ENCODE measurements around the gene SLC10A4. TPM values are rescaled to one million over a fixed set of nuclear protein-coding genes. Genes with fewer than 3 reads are reported as not detected.

SLC10A4 gene
- total and polyA plus RNA-seq, 4 donors: 4.4 to 8.3 (median 6.9) TPM

- H3K27me3 ChIP-seq (ENCODE audit: control insufficient read depth, insufficient read depth, low read length): no peaks in the 10 kb centered on the region
- no peak overlapping the region for H3K4me3 ChIP-seq (ENCODE audit: low read depth, low read length)
- H3K9me3 ChIP-seq (ENCODE audit: control insufficient read depth, insufficient read depth, low read length): peaks cover 2% of the 10 kb centered on the region
- no peak overlapping the region for H3K27ac ChIP-seq (ENCODE audit: low read depth, low read length)
- H3K36me3 ChIP-seq (ENCODE audit: control insufficient read depth, insufficient read depth, low read length): no peaks in the 10 kb centered on the region
- DNase-seq (ENCODE audit: low read depth in 4 of 6, low spot score in 6 of 6): no peak
- no peaks in the 10 kb centered on the region for H3K4me1 ChIP-seq (ENCODE audit: control insufficient read depth, insufficient read depth, low read length)
Observed at GRCh38 chr4:48461000-48461399, 22.1 kb upstream of the SLC10A4 start.

- peak in 1 of 6 donors; percentile 42 for DNase-seq (ENCODE audit: low read depth in 4 of 6, low spot score in 6 of 6)
- Histone ChIP-seq H3K4me1 (ENCODE audit: control insufficient read depth, insufficient read depth, low read length) (no peaks in the 10 kb centered on the region), H3K4me3 (ENCODE audit: low read depth, low read length) (no peak overlapping the region), H3K27ac (ENCODE audit: low read depth, low read length) (no peak overlapping the region), H3K9me3 (ENCODE audit: control insufficient read depth, insufficient read depth, low read length) (no peaks in the 10 kb centered on the region), H3K36me3 (ENCODE audit: control insufficient read depth, insufficient read depth, low read length) (no peaks in the 10 kb centered on the region), H3K27me3 (ENCODE audit: control insufficient read depth, insufficient read depth, low read length) (no peaks in the 10 kb centered on the region)
- 60% methylated on average over 1 of the region's 5 CpGs for WGBS (ENCODE audit: insufficient coverage)
Observed at GRCh38 chr4:48462363-48462762, 20.8 kb upstream of the SLC10A4 start.

GRCh38 chr4:48467442-48467841 is 15.7 kb upstream of the SLC10A4 start:
- Histone ChIP-seq H3K9me3 (ENCODE audit: control insufficient read depth, insufficient read depth, low read length) (no peaks in the 10 kb centered on the region), H3K27ac (ENCODE audit: low read depth, low read length) (no peak overlapping the region), H3K27me3 (ENCODE audit: control insufficient read depth, insufficient read depth, low read length) (no peaks in the 10 kb centered on the region), H3K4me1 (ENCODE audit: control insufficient read depth, insufficient read depth, low read length) (no peaks in the 10 kb centered on the region), H3K4me3 (ENCODE audit: low read depth, low read length) (no peak overlapping the region), H3K36me3 (ENCODE audit: control insufficient read depth, insufficient read depth, low read length) (no peaks in the 10 kb centered on the region)
- no peak for DNase-seq (ENCODE audit: low read depth in 4 of 6, low spot score in 6 of 6)
- no CpG with 5 or more reads among the region's 2 CpGs for WGBS (ENCODE audit: insufficient coverage)

- 87% methylated on average over 1 of the region's 5 CpGs for WGBS (ENCODE audit: insufficient coverage)
- Histone ChIP-seq H3K27me3 (ENCODE audit: control insufficient read depth, insufficient read depth, low read length) (no peaks in the 10 kb centered on the region), H3K4me3 (ENCODE audit: low read depth, low read length) (no peak overlapping the region), H3K27ac (ENCODE audit: low read depth, low read length) (no peak overlapping the region), H3K36me3 (ENCODE audit: control insufficient read depth, insufficient read depth, low read length) (no peaks in the 10 kb centered on the region), H3K4me1 (ENCODE audit: control insufficient read depth, insufficient read depth, low read length) (no peaks in the 10 kb centered on the region), H3K9me3 (ENCODE audit: control insufficient read depth, insufficient read depth, low read length) (no peaks in the 10 kb centered on the region)
- no peak for DNase-seq (ENCODE audit: low read depth in 4 of 6, low spot score in 6 of 6)
Observed at GRCh38 chr4:48467891-48468290, 15.3 kb upstream of the SLC10A4 start.

- WGBS (ENCODE audit: insufficient coverage): no CpG with 5 or more reads among the region's 1 CpG
- Histone ChIP-seq H3K9me3 (ENCODE audit: control insufficient read depth, insufficient read depth, low read length) (no peaks in the 10 kb centered on the region), H3K27ac (ENCODE audit: low read depth, low read length) (no peak overlapping the region), H3K27me3 (ENCODE audit: control insufficient read depth, insufficient read depth, low read length) (no peaks in the 10 kb centered on the region), H3K4me3 (ENCODE audit: low read depth, low read length) (no peak overlapping the region), H3K4me1 (ENCODE audit: control insufficient read depth, insufficient read depth, low read length) (no peaks in the 10 kb centered on the region), H3K36me3 (ENCODE audit: control insufficient read depth, insufficient read depth, low read length) (no peaks in the 10 kb centered on the region)
- peak in 1 of 6 donors; percentile 67 for DNase-seq (ENCODE audit: low read depth in 4 of 6, low spot score in 6 of 6)
Observed at GRCh38 chr4:48470137-48470536, 13.0 kb upstream of the SLC10A4 start.

- no CpG with 5 or more reads among the region's 2 CpGs for WGBS (ENCODE audit: insufficient coverage)
- Histone ChIP-seq H3K4me1 (ENCODE audit: control insufficient read depth, insufficient read depth, low read length) (no peaks in the 10 kb centered on the region), H3K36me3 (ENCODE audit: control insufficient read depth, insufficient read depth, low read length) (no peaks in the 10 kb centered on the region), H3K4me3 (ENCODE audit: low read depth, low read length) (no peak overlapping the region), H3K27me3 (ENCODE audit: control insufficient read depth, insufficient read depth, low read length) (no peaks in the 10 kb centered on the region), H3K9me3 (ENCODE audit: control insufficient read depth, insufficient read depth, low read length) (no peaks in the 10 kb centered on the region), H3K27ac (ENCODE audit: low read depth, low read length) (no peak overlapping the region)
- DNase-seq (ENCODE audit: low read depth in 4 of 6, low spot score in 6 of 6): peak in 3 of 6 donors; percentile 29 to 91 (median 49)
Observed at GRCh38 chr4:48470570-48470969, 12.6 kb upstream of the SLC10A4 start.

GRCh38 chr4:48472794-48473193 is 10.3 kb upstream of the SLC10A4 start:
- no peaks in the 10 kb centered on the region for H3K9me3 ChIP-seq (ENCODE audit: control insufficient read depth, insufficient read depth, low read length)
- H3K27ac ChIP-seq (ENCODE audit: low read depth, low read length): no peak overlapping the region
- no peaks in the 10 kb centered on the region for H3K27me3 ChIP-seq (ENCODE audit: control insufficient read depth, insufficient read depth, low read length)
- no peaks in the 10 kb centered on the region for H3K36me3 ChIP-seq (ENCODE audit: control insufficient read depth, insufficient read depth, low read length)
- H3K4me3 ChIP-seq (ENCODE audit: low read depth, low read length): no peak overlapping the region
- no peaks in the 10 kb centered on the region for H3K4me1 ChIP-seq (ENCODE audit: control insufficient read depth, insufficient read depth, low read length)
- no peak for DNase-seq (ENCODE audit: low read depth in 4 of 6, low spot score in 6 of 6)
- no CpG with 5 or more reads among the region's 1 CpG for WGBS (ENCODE audit: insufficient coverage)

- 95% methylated on average over 6 of the region's 6 CpGs for WGBS (ENCODE audit: insufficient coverage)
- H3K27ac ChIP-seq (ENCODE audit: low read depth, low read length): no peak overlapping the region
- H3K27me3 ChIP-seq (ENCODE audit: control insufficient read depth, insufficient read depth, low read length): peaks cover under 1% of the 10 kb centered on the region
- no peaks in the 10 kb centered on the region for H3K9me3 ChIP-seq (ENCODE audit: control insufficient read depth, insufficient read depth, low read length)
- no peak for DNase-seq (ENCODE audit: low read depth in 4 of 6, low spot score in 6 of 6)
- H3K4me3 ChIP-seq (ENCODE audit: low read depth, low read length): no peak overlapping the region
- no peaks in the 10 kb centered on the region for H3K36me3 ChIP-seq (ENCODE audit: control insufficient read depth, insufficient read depth, low read length)
- no peaks in the 10 kb centered on the region for H3K4me1 ChIP-seq (ENCODE audit: control insufficient read depth, insufficient read depth, low read length)
Observed at GRCh38 chr4:48475770-48476169, 7.4 kb upstream of the SLC10A4 start.

GRCh38 chr4:48478273-48478672 is 4.9 kb upstream of the SLC10A4 start:
- Histone ChIP-seq H3K4me1 (ENCODE audit: control insufficient read depth, insufficient read depth, low read length) (no peaks in the 10 kb centered on the region), H3K27me3 (ENCODE audit: control insufficient read depth, insufficient read depth, low read length) (peaks cover 19% of the 10 kb centered on the region), H3K4me3 (ENCODE audit: low read depth, low read length) (no peak overlapping the region), H3K27ac (ENCODE audit: low read depth, low read length) (no peak overlapping the region), H3K36me3 (ENCODE audit: control insufficient read depth, insufficient read depth, low read length) (no peaks in the 10 kb centered on the region), H3K9me3 (ENCODE audit: control insufficient read depth, insufficient read depth, low read length) (no peaks in the 10 kb centered on the region)
- no peak for DNase-seq (ENCODE audit: low read depth in 4 of 6, low spot score in 6 of 6)
- no CpG with 5 or more reads among the region's 2 CpGs for WGBS (ENCODE audit: insufficient coverage)

- Histone ChIP-seq H3K9me3 (ENCODE audit: control insufficient read depth, insufficient read depth, low read length) (no peaks in the 10 kb centered on the region), H3K36me3 (ENCODE audit: control insufficient read depth, insufficient read depth, low read length) (no peaks in the 10 kb centered on the region), H3K27me3 (ENCODE audit: control insufficient read depth, insufficient read depth, low read length) (peaks cover 43% of the 10 kb centered on the region), H3K4me3 (ENCODE audit: low read depth, low read length) (no peak overlapping the region), H3K27ac (ENCODE audit: low read depth, low read length) (no peak overlapping the region), H3K4me1 (ENCODE audit: control insufficient read depth, insufficient read depth, low read length) (peaks cover 7% of the 10 kb centered on the region)
- DNase-seq (ENCODE audit: low read depth in 4 of 6, low spot score in 6 of 6): no peak
- no CpG with 5 or more reads among the region's 1 CpG for WGBS (ENCODE audit: insufficient coverage)
Observed at GRCh38 chr4:48481581-48481980, 1.6 kb upstream of the SLC10A4 start.
